HAP-1 (cell line): Measurements from ENCODE around the gene TSSC4.
"Not testable (repeated sequence)": the region's sequence is repeated elsewhere in the genome, so short reads cannot be mapped to it uniquely, and the experiment has no call there.

Experiments used
- DNase-seq, 2 experiments: peaks; one replicate each; pipeline ENCODE4 v3.0.0-alpha.2; 2016 to 2020; ENCODE audit warnings: low spot score in 2 of 2
- H3K27me3 ChIP-seq: fragments of 250-450 bp; sonication (Bioruptor Pico); 2 replicates; pipeline ENCODE4 v1.5.1; 2020; ENCODE audit warnings: low read depth, mild to moderate bottlenecking, moderate library complexity
- H3K36me3 ChIP-seq: fragments of 250-450 bp; sonication (Bioruptor Pico); replicated peaks from 2 replicates; pipeline ENCODE4 v1.5.1; 2020; ENCODE audit warnings: mild to moderate bottlenecking
- H3K4me1 ChIP-seq: fragments of 250-450 bp; sonication (Bioruptor Pico); 2 replicates; pipeline ENCODE4 v1.5.1; 2020; ENCODE audit warnings: mild to moderate bottlenecking
- H3K4me3 ChIP-seq: fragments of 250-450 bp; sonication (Bioruptor Pico); 2 replicates; pipeline ENCODE4 v1.5.1; 2020; ENCODE audit warnings: mild to moderate bottlenecking, moderate library complexity
- H3K9me3 ChIP-seq: fragments of 250-450 bp; sonication (Bioruptor Pico); 2 replicates; pipeline ENCODE4 v1.5.1; 2020; ENCODE audit warnings: mild to moderate bottlenecking, moderate library complexity
- in situ Hi-C: fragments of 300-500 bp; cut with MboI; formaldehyde crosslinking; loops from 3 replicates; pipeline ENCODE4 v1.14.3; 2020; ENCODE audit warnings: low sequenced_read_pairs, inconsistent platforms, mixed read lengths

TSSC4 gene

DNA sequence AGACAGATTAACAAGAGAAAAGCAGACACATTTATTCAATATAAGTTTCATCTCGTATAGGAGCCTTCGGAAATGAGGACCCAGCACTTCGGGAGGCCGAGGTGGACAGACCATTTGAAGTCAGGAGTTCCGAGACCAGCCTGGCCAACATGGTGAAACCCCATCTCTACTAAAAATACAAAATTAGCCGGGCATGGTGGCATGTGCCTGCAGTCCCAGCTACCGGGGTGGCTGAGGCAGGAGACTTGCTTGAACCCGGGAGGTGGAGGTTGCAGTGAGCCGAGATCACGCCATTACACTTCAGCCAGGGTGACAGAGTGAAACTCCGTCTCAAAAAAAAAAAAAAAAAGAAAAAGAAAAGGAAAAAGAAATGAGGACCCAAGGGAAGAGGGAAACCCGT is 36.2 kb upstream of the TSSC4 start:
- H3K27me3 ChIP-seq, in situ Hi-C loops, H3K4me3 ChIP-seq, H3K36me3 ChIP-seq, DNase-seq, H3K9me3 ChIP-seq, H3K4me1 ChIP-seq: not testable (repeated sequence)

DNA sequence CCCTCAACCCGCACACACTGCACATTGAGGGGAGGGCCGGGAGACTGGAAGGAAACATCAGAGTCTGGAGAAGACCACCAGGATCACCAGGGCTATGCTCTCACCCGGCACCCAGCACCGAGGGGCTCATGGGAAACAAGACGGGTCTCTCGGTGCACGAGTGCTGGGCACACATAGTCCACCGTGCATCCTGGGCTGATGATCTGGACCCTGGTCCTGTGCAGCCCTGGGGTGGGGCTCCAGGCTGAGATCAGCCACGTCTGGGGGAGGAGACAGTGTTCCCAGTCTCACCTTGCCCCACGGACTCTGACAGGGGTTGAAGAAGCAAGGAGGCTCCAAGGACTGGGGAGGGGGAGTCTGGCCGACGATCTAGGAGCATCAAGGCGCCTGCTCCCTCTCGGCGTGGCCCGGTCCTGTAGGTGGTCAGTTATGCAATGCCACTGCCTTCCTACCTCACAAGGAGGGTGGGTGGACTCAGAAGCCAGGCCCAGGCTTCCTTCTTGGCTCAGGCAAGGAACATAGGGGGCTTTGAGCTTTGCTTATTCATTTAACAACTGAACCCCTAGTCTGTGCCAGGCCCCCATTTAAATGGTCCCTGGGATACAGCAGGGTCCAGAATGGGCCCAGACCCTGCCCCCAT is 34.9 kb upstream of the TSSC4 start:
- Histone ChIP-seq H3K4me1 (no peaks in the 10 kb centered on the region), H3K4me3 (no peak overlapping the region), H3K27me3 (no peaks in the 10 kb centered on the region), H3K9me3 (no peaks in the 10 kb centered on the region; the same call in 1 of the 2 replicates), H3K36me3 (no peaks in the 10 kb centered on the region)
- in situ Hi-C loops = no loop called here
- no peak for DNase-seq

DNA sequence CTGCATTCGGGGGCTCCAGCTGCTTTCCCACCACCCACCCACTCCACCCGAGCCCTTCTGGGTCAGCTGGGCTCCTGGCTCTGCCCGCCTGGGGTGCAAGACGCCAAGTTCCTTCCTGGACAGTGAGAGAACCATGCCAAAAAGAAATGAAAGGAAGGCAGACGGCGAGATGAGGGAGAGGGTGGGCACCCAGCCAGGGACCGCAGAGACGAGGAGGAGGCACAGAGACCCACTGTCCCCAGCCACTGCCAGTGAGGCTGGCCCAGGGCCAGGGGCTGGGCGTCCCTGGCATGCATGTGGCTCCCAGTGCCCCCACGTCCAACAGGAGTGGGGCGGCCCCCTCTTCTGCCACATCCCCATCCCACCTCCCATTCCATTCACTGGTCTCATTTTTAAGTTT is 34.3 kb upstream of the TSSC4 start:
- H3K27me3 ChIP-seq = no peaks in the 10 kb centered on the region
- no peaks in the 10 kb centered on the region; the same call in 1 of the 2 replicates for H3K9me3 ChIP-seq
- no peaks in the 10 kb centered on the region for H3K4me1 ChIP-seq
- in situ Hi-C loops = no loop called here
- DNase-seq = no peak
- no peak overlapping the region for H3K4me3 ChIP-seq
- H3K36me3 ChIP-seq = no peaks in the 10 kb centered on the region

DNA sequence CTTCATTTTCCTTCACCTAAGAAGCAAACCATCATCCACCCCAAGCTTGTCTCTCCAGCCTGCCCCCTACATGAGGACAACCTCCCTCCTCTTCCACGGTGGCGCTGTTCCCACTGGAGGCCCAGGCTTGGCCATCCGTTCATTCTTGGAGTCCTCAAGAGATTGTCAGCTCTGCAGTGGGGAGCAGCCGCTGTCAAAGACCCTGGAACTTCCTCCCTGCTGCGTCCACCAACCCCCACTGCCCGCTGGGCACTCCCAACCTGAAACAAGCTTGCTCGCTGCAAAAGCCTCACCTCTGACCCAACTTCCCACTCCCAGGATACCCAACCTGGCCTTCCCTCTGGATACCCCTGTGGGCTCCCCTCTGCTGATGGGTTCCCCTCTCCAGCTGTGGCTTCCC is 33.8 kb upstream of the TSSC4 start:
- Histone ChIP-seq H3K9me3 (no peaks in the 10 kb centered on the region; the same call in 1 of the 2 replicates), H3K36me3 (no peaks in the 10 kb centered on the region), H3K27me3 (no peaks in the 10 kb centered on the region), H3K4me3 (no peak overlapping the region), H3K4me1 (no peaks in the 10 kb centered on the region)
- DNase-seq = no peak
- in situ Hi-C loops = no loop called here

DNA sequence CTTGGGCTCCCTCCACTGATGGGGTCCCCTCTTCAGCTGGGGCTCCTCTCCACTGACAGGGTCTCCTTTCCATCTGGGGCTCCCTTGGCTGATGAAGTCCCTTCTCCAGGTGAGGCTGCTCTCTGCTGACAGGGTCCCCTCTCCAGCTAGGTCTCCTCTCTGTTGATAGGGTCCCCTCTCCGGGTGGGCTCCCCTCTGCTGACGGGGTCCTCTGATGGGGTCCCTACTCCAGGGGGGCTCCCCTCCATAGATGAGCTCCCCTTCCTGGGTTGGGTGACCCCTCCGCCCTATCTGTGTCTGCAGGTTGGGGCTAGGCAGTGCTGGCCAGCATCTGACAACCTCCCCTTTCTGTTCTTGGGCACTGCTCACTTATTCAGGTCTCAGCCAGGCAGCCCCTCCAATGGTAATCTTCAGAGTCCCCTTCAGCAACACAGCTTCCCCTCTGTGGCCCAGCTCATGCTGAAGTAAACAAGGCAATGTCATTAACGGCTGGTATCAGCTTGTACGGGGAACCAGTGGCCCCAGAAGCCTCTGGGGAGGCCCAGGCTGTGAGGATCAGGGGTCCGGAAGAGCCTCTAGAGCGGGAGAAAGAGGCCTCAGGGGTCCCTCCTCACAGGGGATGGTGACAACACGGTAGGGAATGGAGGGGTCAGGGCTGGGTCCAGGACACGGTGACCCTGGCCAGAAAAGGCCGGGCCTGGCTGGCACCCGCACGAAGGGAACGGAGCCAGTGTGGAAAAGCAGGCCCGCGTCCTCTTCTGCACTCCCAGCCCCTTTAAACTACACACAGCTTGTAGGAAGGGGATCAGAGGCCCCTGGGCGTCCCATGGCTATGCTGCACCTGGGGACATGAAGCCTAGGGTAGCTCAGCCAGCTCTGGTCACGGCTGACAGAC is 33.0 kb upstream of the TSSC4 start:
- Histone ChIP-seq H3K4me1 (no peaks in the 10 kb centered on the region), H3K27me3 (no peaks in the 10 kb centered on the region), H3K9me3 (no peaks in the 10 kb centered on the region; the same call in 1 of the 2 replicates), H3K4me3 (no peak overlapping the region), H3K36me3 (no peaks in the 10 kb centered on the region)
- in situ Hi-C loops = no loop called here
- no peak for DNase-seq

DNA sequence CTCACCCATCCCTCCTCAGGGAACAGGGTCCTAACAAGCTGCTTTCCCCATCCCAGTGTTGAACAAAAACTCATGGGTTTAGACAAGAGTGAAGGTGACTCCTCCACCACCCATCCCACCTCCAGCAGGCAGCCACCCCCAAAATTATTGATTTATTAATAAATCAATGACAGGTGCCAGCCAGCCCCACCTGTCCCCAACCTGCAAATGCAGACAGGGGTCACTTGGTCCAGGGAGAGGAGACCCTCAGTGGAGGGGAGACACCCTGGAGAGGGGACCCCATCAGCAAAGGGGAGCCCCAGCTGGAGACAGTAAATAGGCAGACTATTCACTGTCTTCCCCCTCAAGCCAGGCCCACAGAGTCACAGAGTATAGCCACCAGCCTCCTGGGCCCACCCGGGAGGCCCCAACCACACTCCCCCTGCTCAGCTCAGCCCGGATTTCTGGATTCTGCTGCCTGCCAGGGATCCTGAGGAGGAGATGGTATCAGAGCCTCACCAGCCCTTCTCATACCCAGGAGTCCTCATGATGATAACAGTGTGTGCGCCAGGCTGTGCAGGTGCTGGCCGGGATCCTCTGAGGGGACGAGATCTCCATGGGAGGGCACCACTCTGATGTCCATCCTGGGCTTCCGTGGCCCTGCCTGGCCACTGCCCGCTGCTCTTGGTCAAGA is 32.2 kb upstream of the TSSC4 start:
- no peaks in the 10 kb centered on the region for H3K27me3 ChIP-seq
- DNase-seq = no peak
- H3K36me3 ChIP-seq = no peaks in the 10 kb centered on the region
- H3K4me1 ChIP-seq = no peaks in the 10 kb centered on the region
- no peaks in the 10 kb centered on the region; the same call in 1 of the 2 replicates for H3K9me3 ChIP-seq
- no peak overlapping the region for H3K4me3 ChIP-seq
- in situ Hi-C loops = no loop called here

DNA sequence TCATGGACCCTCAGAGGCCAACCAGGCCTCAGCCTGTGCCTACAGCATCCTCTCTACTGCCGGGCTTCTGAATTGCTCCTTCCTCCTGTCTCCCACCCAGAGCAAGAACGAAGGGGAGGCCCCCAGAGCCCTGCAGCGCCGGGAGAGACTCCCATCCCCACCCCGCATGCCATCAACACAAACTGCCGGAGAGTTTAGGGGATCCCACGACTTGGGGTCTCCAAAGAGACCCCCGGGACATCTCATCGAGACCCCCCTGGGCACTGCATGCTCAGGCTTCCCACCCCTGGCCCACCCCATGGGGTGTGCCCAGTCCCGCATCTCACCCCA is 31.7 kb upstream of the TSSC4 start:
- no peaks in the 10 kb centered on the region; the same call in 1 of the 2 replicates for H3K9me3 ChIP-seq
- no peaks in the 10 kb centered on the region for H3K27me3 ChIP-seq
- in situ Hi-C loops = no loop called here
- no peak for DNase-seq
- H3K4me3 ChIP-seq = no peak overlapping the region
- H3K36me3 ChIP-seq = no peaks in the 10 kb centered on the region
- no peaks in the 10 kb centered on the region for H3K4me1 ChIP-seq

DNA sequence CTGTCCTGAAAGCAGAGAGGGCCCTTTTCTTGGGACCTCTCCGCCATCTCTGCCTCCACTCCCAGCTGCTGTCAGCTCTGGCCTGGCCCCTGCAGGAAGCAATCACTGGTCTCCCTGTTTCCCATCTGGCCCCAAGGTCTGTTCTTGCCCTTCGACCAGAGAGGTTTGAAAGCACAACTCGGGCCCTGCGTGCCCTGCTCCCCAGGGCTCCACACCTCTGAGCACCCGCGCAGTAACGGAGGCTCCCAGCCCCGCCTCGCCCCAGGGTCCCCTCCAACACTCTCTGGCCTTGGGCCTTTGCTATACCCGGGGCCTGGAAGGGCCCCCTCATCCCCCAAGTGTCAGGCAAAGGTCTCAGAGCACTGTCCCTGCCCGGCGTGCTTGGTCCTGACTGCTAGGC is 31.2 kb upstream of the TSSC4 start:
- in situ Hi-C loops = no loop called here
- DNase-seq = no peak
- H3K9me3 ChIP-seq = no peaks in the 10 kb centered on the region; the same call in 1 of the 2 replicates
- H3K27me3 ChIP-seq = no peaks in the 10 kb centered on the region
- no peaks in the 10 kb centered on the region for H3K4me1 ChIP-seq
- H3K36me3 ChIP-seq = no peaks in the 10 kb centered on the region
- no peak overlapping the region for H3K4me3 ChIP-seq

DNA sequence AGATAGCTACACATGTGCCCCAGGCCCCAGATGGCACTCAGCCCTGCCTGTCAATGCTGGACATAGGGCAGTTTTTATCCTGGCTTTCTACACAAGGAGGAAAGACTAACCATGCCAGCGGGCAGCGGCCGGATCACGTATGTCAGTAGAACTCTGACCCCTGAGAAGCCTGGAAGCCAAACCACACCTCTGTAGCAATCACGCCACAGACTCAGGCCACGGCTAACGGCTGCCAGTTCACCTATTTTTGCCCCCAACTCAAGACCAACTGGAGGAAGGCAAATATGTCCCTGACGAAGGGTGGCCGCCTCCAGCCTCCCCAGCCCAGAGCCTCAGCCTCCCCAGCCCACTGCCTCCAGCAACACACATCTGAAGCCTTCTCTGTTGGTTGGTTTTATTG is 30.7 kb upstream of the TSSC4 start:
- H3K4me1 ChIP-seq = no peaks in the 10 kb centered on the region
- in situ Hi-C loops = no loop called here
- DNase-seq = no peak
- H3K36me3 ChIP-seq = no peaks in the 10 kb centered on the region
- H3K4me3 ChIP-seq = no peak overlapping the region
- H3K9me3 ChIP-seq = no peaks in the 10 kb centered on the region; the same call in 1 of the 2 replicates
- H3K27me3 ChIP-seq = no peaks in the 10 kb centered on the region

DNA sequence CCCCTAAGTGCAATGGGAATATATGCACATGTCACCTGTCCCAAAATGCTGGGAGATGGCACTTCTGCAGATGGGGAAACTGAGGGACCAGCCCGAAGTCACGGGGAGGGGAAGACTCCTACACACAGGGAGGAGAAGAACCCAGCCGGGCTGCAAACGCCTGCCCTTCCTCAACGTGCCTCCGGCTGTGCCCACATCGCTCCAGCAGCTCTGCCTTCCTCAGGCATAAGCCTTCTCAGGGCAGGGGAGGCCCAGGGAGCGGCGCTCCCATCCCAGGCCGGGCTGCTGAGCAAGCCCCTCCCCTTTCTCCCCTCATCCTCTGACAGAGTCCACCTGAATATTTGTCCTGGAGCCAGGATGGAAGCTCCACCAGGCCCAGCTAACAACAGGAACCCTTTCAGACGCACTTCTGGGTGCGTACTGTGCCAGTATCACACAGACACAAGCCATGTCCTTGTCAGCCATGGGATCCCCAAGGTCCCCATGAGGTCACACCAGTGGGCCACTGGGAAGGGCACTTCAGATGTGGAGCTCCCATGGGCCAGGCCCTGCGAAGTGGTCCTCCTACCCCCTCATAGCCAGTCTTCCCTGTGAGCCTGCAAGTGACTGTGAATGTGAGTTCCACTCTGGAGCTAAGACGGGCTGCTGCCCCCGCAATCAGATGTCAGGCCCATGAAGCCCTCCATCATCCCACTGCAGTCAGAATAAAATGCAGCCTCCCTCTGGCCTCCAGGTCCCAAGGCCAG is 25.9 kb upstream of the TSSC4 start:
- Histone ChIP-seq H3K27me3 (no peaks in the 10 kb centered on the region), H3K9me3 (no peaks in the 10 kb centered on the region; the same call in 1 of the 2 replicates), H3K4me1 (no peaks in the 10 kb centered on the region), H3K36me3 (no peaks in the 10 kb centered on the region), H3K4me3 (no peak overlapping the region)
- in situ Hi-C loops = no loop called here
- DNase-seq = no peak

DNA sequence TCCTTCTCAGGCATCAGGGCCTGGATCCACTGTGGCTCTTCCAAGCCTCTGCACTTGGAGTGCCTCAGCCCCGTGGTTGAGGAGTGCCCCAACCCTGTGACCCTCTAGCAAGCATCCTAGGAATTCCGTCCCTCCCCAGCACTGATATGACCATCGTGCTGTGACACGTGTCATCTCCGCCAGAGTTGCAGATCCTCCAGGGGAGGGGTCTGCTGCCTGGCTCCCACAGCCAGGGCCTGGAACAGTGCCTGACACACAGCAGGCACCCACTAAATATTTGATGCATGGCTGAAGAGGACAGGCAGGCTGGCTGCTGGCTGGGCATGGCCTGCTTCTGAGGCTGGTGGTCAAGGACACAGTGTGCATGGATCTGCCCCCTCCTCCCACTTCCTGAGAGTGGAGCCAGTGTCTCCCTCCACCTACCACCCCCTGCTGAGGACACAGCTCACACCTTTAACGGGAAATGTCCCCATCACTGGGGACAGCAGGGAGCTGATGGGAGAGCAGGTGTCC is 25.2 kb upstream of the TSSC4 start:
- Histone ChIP-seq H3K9me3 (no peaks in the 10 kb centered on the region; the same call in 1 of the 2 replicates), H3K4me1 (no peaks in the 10 kb centered on the region), H3K27me3 (no peaks in the 10 kb centered on the region), H3K4me3 (no peak overlapping the region), H3K36me3 (no peaks in the 10 kb centered on the region)
- in situ Hi-C loops = no loop called here
- DNase-seq = no peak

DNA sequence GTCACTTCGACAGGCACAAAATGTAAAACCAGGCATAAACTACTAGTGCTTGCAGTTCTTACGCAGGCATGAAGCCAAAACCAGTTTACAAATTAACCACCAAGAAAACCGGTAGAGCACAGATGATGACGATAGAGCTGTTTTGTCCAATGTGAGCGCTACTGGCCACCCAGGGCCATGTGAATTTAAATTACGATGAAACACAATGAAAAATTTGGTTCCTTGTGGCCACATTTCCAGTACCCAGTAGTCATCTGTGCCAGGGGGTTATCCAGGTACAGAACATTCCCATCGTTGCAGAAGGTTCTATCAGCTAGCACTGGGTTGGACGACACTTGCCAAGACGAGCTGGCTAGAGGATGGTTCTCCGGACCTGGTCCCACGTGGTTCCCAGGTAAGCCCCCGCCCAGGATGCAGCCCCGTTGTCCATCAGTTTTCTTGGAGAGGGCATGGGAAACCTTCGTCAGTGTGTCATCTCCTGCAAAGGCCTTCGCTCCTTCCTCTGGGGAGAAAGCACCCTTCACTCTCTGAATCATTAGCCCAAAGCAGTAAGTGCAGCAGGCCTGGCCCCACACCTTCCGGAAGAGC is 24.5 kb upstream of the TSSC4 start:
- no peak overlapping the region for H3K4me3 ChIP-seq
- no peaks in the 10 kb centered on the region for H3K36me3 ChIP-seq
- H3K9me3 ChIP-seq = no peaks in the 10 kb centered on the region
- no peak for DNase-seq
- H3K27me3 ChIP-seq = no peaks in the 10 kb centered on the region
- in situ Hi-C loops = no loop called here
- no peaks in the 10 kb centered on the region for H3K4me1 ChIP-seq
